Endometrial microvascular endothelial cells (primary cell): ENCODE measurements around the gene SCCPDH. TPM values are rescaled to one million over a fixed set of nuclear protein-coding genes. Genes with fewer than 3 reads are reported as not detected.
"Not testable (repeated sequence)": the region's sequence is repeated elsewhere in the genome, so short reads cannot be mapped to it uniquely, and the experiment has no call there.

Source experiments
- in situ Hi-C: cut with HindIII; loops from 2 replicates; pipeline ENCODE4 v1.10.0; 2017; ENCODE audit warnings: low sequenced_read_pairs, low pct_unique_long_range_greater_than_20kb; ENCODE audit errors: inconsistent ontology term
- total RNA-seq: library from RNA; depleted of rRNA; stranded (reverse); fragments of >200 nt; gene quantifications from one replicate; pipeline ENCODE4 v1.2.3, GENCODE V29; 2015; ENCODE audit errors: inconsistent ontology term

SCCPDH gene
- total RNA-seq, 1 donor from 2014 or later: 48.8 TPM

DNA sequence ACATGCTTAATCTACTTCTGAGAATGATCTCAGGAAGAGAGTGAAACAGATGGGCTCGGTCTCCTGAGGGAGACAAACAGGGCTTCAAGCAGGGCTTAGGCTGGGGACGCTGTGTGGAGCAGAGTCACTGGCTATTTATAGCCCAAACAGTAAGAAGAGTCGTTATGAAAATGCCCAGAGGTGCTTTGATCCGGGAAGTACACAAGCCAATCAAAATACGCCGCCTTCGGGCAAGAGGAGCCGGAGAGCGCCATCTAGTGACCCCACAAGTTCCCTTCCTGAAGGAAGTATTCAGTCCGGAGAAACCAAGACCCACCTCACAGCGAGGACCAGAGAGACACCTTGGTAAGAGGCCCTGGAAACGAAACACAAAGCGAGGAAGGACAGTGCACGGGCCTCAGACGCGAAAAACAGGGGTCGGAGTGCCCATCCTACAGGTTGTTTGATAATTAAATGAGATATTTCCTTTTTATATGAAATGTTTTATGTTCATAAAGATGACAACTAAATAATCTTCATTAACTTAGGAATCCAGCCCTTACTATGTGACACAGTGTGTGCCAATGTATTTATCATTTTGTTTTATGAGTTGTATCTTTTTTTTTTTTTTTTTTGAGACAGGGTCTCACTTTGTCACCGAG is 25.0 kb upstream of the SCCPDH start:
- in situ Hi-C loops: no loop called here

DNA sequence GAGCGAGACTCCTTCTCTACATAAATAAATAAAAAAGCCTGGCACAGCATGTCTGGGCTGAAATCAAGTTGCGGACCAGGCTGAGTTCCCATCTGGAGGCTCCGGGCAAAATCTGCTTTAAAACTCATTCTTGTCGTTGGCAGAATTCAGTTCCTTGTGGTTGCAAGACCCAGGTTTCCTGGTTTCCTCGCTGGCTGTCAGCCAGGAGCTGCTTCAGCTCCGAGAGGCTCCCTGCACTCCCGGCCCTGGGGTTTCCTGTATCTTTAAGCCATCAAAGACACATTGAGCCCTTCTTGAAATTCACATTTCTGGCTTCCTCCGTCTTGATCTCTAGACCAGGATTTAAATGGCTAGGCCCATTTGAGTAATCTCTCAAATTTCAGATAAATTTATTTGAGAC is 20.6 kb upstream of the SCCPDH start:
- in situ Hi-C loops: no loop called here

DNA sequence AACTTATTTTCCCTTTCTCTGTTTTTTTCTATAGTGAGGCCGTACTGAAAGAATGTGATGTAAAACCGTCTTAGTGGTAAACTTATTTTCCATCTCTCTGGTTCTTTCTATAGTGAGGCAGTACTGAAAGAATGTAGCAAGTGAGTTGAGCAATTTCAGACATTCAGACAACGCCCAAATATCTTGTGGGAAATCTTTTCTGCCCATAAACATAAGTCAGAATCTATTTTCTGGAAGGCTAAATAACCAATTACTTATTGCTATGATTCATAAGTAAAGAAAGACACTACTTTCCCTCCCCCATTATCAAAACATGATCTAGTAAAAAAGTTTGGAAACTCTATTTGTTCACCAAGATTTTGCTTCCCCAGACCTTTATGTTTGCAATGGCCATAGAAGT is 18.8 kb upstream of the SCCPDH start:
- in situ Hi-C loops: no loop called here

DNA sequence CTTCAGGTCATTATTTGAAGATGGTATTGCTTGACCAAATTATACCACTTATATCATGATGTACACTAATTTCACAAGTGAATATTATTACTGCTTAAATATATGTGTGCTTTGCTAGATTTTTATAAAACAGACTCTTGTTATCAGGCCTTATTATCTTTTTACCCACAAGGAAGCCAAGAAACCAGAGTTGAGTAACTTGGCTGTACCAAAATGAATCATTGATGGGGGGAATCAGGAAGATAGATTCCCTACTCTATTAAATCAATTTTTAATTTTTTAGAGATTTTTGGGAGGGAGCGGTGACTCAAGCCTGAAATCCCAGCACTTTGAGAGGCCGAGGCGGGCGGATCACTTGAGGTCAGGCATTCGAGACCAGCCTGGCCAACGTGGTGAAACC is 16.0 kb upstream of the SCCPDH start:
- in situ Hi-C loops: no loop called here

DNA sequence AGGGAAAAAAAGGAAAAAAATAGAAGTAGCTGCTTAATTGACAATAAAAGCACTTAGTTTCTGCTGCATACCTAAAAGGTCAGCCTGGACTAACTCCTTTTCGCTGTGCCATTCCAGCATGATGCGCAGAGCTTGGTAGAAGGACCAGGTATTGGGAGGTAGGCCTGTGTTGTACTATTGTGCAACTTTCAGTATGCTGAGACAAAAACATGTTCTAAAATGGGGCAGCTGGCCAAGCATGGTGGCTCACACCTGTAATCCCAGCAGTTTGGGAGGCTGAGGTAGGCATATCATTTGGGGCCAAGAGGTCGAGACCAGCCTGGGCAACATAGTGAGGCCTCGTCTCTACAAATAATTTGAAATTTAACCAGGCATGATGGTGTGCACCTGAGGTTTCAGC is 15.0 kb upstream of the SCCPDH start:
- in situ Hi-C loops: no loop called here

DNA sequence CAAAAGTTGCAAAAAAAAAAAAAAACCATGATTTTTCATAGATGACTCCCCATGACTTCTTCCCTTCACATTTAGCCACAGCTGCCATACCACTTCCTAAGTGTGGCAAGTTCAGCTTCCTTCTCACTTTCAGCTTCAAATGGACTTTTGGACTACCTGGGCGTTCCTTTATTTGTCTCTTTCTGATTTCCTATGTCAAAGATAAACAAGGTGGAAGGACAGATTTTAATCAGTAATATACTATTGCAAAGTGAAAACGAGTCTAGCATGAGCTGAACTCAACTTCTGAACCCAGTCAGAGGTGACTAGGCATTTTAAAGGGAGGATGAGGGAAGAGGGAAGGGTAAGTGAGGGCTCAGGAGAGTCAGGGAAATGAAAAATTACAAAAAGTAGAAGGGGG is 14.4 kb upstream of the SCCPDH start:
- in situ Hi-C loops: no loop called here

DNA sequence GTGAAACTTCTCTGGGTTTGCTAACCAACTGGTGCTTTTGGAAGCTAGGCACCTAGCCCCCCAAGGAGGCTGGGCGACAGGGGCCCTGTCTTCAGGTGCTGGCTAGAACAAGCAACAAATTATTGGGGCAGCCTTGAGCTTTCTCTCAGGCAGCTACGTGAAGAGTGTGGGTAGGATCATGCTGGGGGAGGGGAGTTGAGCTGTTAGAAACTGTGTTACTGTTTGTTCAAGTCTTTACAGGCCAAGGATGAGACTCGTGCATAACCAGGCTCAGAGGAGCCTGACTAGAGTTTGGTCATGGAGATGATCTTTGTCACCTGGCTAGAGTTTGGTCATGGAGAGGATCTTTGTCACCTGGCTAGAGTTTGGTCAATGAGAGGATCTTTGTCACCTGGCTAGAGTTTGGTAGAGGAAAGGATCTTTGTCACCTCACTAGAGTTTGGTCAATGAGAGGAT is 12.6 kb upstream of the SCCPDH start:
- in situ Hi-C loops: no loop called here

DNA sequence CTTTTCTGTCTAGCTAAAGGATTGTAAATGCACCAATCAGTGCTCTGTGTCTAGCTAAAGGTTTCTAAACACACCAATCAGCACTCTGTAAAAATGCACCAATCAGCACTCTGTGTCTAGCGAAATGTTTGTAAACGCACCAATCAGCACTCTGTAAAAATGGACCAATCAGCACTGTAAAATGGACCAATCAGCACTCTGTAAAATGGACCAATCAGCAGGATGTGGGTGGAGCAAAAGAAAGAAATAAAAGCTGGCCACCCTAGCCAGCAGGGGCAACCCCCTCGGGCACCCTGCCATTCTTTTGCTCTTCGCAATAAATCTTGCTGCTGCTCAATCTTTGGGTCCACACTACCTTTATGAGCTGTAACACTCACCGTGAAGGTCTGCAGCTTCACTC is 11.8 kb upstream of the SCCPDH start:
- in situ Hi-C loops: not testable (repeated sequence)

DNA sequence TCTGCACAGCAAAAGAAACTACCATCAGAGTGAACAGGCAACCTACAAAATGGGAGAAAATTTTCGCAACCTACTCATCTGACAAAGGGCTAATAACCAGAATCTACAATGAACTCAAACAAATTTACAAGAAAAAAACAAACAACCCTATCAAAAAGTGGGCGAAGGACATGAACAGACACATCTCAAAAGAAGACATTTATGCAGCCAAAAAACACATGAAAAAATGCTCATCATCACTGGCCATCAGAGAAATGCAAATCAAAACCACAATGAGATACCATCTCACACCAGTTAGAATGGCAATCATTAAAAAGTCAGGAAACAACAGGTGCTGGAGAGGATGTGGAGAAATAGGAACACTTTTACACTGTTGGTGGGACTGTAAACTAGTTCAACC is 4.8 kb upstream of the SCCPDH start:
- in situ Hi-C loops: not testable (repeated sequence)

DNA sequence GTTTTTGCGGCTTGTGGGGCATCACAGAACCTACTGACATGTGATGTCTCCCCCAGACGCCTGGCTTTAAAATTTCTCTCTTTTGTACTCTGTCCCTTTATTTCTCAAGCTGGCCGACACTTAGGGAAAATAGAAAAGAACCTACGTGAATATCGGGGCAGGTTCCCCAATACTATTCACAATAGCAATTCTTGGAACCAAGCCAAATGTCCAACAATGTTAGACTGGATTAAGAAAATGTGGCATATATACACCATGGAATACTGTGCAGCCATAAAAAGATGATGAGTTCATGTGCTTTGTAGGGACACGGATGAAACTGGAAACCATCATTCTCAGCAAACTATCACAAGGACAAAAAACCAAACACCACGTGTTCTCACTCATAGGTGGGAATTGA is 3.4 kb upstream of the SCCPDH start:
- in situ Hi-C loops: not testable (repeated sequence)

DNA sequence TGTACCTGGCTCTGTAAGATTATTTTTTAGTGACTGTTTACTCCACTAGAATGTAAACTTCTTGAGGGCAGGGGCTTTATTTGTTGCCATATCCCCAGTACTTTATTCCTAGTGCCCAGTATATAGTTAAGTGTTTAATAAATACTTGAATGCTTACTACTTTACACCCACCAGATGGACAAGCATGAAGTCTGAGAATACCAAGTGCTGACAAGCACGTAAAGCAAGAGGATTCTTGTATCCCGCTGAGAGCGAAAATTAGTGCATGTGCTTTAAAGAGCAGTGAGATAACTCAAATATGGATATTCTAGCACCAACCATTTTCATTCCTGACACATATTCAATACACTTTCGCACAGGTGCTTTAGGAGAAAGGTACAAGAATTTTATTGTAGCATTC is 1.5 kb upstream of the SCCPDH start:
- in situ Hi-C loops: no loop called here

DNA sequence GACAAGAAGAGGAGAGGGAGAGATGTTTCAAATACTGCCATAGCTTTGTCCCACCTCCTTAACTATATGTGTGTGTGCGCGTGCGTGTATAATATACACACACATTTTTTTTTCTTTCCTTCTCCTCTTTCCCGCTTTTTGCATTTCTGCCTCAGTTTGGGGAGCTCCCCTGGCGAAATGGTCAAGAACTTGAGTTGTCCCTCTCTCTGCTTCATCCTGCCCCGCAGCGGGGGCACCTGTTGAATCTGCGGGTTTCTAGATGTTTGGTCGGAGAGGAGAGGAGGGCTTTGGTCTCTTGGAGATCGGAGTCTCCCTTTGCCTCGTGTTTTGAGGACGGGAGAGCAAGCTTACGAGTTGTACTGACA is 504 bp downstream of the SCCPDH start:
- in situ Hi-C loops: no loop called here

DNA sequence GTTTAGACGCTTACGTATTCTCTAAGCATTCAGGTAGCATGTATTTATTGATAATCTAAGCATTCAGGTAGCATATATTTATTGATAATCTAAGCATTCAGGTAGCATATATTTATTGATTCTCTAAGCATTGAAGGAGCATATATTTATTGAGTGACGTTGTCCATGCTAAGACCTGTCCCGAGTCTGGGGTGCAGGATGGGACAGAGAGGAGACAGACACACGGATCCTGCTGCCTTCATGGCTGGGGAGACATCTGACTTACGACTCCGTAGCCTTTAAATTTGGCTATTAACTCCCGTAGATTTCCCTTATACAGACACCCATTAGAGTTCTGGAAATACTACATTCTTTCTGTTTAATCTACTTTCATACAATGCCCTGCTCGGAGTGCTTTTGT is 982 bp downstream of the SCCPDH start:
- in situ Hi-C loops: no loop called here

DNA sequence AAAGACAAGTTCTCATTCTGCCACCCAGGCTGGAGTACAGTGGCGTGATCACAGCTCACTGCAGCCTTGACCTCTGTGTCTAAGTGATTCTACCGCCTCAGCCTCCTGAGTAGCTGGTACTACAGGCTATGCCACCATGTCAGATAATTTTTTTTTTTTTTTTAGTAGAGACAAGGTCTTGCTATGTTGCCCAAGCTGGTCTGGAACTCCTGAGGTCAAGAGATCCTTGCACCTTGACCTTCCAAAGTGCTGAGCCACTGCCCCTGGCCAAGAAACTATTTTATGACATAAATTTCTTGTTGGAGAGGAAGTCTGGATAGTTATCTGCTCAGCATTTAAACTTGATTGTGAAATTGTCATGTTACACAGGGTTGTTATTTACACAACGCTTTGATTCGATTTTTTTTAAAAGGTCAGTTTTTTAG is 2.1 kb downstream of the SCCPDH start:
- in situ Hi-C loops: no loop called here

DNA sequence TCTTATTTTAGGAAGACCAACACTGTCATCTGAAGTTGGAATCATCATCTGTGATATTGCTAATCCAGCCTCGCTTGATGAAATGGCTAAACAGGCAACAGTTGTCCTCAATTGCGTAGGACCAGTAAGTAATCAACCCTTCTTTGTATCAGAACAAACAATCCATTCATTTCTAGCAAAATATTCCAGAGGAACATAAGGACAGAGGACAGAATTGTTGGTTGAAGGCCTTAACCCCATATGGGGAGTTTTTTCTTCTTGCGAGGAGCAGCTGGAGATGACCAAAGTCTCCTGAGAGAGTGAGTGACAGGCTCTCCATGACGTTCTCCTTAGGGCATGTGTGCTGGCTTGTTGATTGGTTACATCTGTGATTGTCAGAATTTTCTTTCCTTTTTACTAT is 2.7 kb downstream of the SCCPDH start:
- in situ Hi-C loops: no loop called here

DNA sequence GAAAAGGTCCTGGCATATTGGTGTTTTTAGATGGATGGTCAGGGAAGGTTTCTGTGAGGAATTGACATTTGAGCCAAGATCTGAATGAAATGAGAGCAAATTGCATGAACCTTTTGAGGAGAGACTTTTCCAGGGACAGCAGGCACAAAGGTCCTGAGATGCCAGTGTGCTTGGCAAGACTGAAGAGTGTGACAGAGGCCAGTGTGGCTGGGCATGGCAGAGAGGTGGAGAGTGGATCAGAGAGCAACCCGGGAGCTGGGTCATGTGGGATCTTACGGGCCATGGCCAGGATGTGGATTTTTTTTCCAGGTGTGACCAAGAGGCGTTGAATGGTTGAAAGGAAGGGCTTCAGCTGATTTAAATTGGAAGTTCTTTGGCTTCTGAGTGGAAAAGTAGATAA is 3.4 kb downstream of the SCCPDH start:
- in situ Hi-C loops: no loop called here

DNA sequence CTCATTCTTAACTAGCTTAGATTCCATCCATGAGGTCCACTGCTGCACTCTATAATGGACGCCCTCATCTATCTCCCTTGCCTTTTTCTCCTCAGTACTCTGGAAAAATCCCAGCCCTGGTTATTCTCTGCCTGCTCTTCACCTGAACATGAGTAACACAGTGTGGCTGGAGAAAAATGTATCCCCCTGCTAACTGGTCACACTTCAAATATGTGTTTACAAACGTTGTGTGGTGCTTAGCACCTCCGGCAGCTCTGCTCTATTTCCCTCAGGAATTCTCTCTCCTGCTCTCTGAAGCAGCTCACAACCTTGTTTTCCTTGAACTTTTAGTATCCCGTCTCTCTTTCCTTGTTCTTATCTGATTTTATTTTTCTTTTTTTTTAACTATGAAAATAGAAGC is 4.1 kb downstream of the SCCPDH start:
- in situ Hi-C loops: no loop called here

DNA sequence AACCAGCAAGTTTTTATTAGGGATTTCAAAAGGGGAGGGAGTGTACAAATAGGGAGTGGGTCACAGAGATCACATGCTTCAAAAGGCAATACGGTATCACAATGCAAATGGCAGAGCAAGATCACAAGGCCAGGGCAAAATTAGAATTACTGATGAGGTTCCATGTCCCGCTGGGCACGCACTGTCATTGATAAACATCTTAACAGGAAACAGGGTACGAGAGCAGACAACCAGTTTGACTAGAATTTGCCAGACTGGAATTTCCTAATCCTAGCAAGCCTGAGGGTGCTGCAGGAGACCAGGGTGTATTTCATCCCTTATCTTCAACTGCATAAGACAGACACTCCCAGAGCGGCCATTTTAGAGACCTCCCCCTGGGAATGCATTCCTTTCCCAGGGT is 4.8 kb downstream of the SCCPDH start:
- in situ Hi-C loops: not testable (repeated sequence)

DNA sequence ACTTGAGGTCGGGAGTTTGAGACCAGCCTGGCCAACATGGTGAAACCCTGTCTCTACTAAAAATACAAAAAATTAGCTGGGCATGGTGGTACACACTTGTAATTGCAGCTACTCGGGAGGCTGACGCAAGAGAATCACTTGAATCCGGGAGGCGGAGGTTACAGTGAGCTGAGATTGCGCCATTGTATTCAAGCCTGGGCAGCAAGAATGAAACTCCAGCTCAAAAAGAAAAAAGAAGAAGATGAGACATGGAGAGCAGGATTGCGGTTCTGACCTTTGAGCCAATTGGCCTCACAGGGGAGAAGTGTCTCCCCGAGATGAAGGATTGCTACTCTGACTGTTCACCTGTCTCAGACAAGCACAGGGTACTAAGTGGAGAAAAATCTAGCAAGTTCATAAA is 6.6 kb downstream of the SCCPDH start:
- in situ Hi-C loops: no loop called here

DNA sequence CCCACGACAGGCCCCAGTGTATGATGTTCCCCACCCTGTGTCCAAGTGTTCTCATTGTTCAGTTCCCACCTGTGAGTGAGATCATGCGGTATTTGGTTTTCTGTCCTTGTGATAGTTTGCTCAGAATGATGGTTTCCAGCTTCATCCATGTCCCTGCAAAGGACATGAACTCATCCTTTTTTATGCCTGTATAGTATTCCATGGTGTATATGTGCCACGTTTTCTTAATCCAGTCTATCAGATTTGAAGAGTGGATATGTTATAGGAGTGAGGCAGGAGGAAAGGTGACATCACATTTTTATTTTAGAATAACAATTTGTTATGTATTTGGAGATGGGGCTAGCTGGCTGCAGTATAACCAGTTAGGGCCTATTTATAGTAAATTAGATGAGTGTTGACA is 7.7 kb downstream of the SCCPDH start:
- in situ Hi-C loops: not testable (repeated sequence)

DNA sequence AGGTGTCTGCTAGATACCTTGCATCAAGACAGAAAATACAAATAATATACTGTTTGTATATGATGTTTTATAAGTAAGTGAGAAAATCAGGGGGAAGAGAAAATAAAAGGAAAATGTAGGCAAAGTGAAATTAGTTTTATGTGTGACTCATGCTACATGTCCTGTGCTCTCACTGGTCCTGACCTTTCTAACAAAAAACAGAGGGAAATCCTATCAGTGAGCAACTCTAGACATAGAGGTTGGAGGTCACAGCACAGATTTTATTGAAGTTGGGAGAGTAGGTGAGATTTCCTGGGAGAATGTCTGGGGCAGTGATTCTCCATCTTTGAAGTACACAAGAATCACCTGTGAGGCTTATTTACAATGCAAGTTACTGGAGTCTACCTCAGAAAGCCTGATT is 9.5 kb downstream of the SCCPDH start:
- in situ Hi-C loops: no loop called here
